Measurements from ENCODE around the gene RFESD. TPM values are rescaled to one million over a fixed set of nuclear protein-coding genes. Genes with fewer than 3 reads are reported as not detected.
"Not testable (repeated sequence)": the region's sequence is repeated elsewhere in the genome, so short reads cannot be mapped to it uniquely, and the experiment has no call there.

Gene RFESD
- total RNA-seq, 6 experiments from 2014 or later, result 2.2 to 3.7 (median 2.3) TPM

DNA sequence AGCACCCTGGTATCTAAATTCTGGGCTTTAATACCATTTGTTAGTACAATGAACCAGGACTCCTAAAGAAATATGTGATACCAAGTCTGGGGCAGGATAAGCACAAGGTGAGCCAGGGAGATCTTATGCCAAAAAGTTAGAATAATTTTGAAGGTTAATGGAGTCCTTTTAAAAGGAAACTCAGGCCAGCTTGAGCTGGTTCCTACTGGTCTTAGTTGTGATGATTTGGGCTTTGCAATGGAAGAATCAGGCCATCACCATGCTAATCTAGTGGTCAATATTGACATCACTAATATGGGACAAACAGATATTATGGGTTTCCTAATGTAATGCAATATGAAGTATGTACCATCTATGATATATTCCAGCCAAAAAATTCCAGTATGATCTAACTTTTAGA, 43.8 kb downstream of the RFESD start:
- H3K27me3 Mint-ChIP-seq (ENCODE audit: insufficient read depth), result no peaks in the 10 kb centered on the region
- H3K9me3 Mint-ChIP-seq, result no peaks in the 10 kb centered on the region
- TF ChIP-seq CTCF (IDR thresholded peaks at IDR 0.05), result no peak
- H3K4me3 Mint-ChIP-seq, result no peak overlapping the region
- H3K4me1 Mint-ChIP-seq (ENCODE audit: low read depth), result peaks cover 10% of the 10 kb centered on the region
- H3K36me3 Mint-ChIP-seq (ENCODE audit: low read depth), result peaks cover 6% of the 10 kb centered on the region; the same call in 1 of the 2 replicates
- H3K27ac Mint-ChIP-seq, result no peak overlapping the region
- no peak for DNase-seq

DNA sequence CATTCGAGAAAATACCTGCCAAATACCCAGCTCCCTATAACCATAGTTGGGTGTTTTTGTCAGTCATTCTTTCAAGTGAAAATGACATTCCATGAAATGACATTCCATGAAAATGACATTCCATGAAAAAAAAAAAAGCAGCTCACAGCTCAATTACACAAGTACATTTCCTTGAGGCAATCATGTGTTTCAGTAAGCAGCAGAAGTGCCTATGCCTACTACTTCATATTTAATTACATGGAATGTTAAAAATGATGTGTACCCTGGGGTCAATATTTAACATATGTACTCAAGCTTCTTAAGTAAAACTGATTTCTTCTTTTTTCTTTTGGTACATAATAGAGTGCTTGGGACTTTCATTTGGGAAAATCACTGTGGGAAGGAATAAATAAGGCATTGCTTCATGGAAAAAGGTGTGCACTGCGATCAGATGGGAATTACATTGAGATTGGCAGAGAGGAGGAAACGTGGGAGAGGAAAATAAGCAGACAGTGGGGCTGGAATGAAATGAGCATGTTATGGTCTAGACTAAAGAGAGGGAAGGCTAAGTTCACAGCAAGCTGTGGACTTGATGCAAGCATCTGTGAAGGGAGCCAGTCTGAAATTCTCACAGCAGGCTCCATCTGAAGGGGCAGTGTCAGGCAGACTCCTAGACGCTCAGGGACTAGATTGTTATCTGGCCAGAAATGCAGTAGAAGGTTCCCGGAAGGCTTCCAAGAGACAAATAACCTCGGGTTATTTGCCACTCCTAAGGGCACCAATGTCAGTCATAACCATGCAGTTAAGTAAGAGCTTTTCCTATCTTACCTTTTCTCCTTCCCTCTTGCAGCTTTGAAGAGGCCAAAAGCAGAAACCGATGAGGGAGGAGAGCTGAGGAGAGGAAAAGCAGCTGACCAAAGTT, 51.5 kb downstream of the RFESD start:
- no peak for TF ChIP-seq CTCF (IDR thresholded peaks at IDR 0.05)
- H3K4me1 Mint-ChIP-seq (ENCODE audit: low read depth), result peaks cover 17% of the 10 kb centered on the region
- no peaks in the 10 kb centered on the region for H3K36me3 Mint-ChIP-seq (ENCODE audit: low read depth)
- DNase-seq, result no peak
- H3K27ac Mint-ChIP-seq, result peak overlapping the region; percentile 20; the same call in 1 of the 2 replicates
- H3K4me3 Mint-ChIP-seq, result no peak overlapping the region; the same call in 1 of the 2 replicates
- no peaks in the 10 kb centered on the region; the same call in 1 of the 2 replicates for H3K27me3 Mint-ChIP-seq (ENCODE audit: insufficient read depth)
- H3K9me3 Mint-ChIP-seq, result no peaks in the 10 kb centered on the region

- no peaks in the 10 kb centered on the region for H3K9me3 Mint-ChIP-seq
- H3K36me3 Mint-ChIP-seq (ENCODE audit: low read depth), result no peaks in the 10 kb centered on the region
- no peak for TF ChIP-seq CTCF (IDR thresholded peaks at IDR 0.05)
- no peak overlapping the region for H3K27ac Mint-ChIP-seq
- no peak overlapping the region for H3K4me3 Mint-ChIP-seq
- no peak for DNase-seq
- peaks cover 17% of the 10 kb centered on the region for H3K4me1 Mint-ChIP-seq (ENCODE audit: low read depth)
- H3K27me3 Mint-ChIP-seq (ENCODE audit: insufficient read depth), result no peaks in the 10 kb centered on the region; the same call in 1 of the 2 replicates
Measured at GRCh38 chr5:95699337-95699736, 52.8 kb downstream of the RFESD start.

- no peaks in the 10 kb centered on the region for H3K36me3 Mint-ChIP-seq (ENCODE audit: low read depth)
Measured at GRCh38 chr5:95701074-95701473, 54.5 kb downstream of the RFESD start.

DNA sequence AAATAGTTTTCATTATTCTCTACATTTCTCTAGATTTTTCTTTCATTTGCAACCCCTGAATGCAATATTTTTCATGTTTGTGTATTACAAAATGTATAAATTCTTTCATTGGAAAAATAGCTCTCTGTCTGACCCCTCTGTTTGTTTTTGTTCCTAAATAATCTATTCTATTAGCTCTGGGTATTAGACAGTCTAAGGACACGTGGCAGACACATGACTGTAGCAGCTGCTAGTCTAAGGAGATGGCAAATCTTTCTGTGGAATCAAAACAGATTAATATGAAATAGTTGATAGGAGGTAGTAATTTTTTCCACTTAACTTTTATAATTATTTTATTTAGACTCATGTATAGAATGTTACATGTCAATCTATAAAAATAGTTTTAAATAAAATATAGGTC, 57.6 kb downstream of the RFESD start:
- 0 out of 2 replicates have a peak, but pooled peaks cover 4% of the 10 kb centered on the region for H3K36me3 Mint-ChIP-seq (ENCODE audit: low read depth)
- DNase-seq, result no peak
- no peak overlapping the region for H3K27ac Mint-ChIP-seq
- no peaks in the 10 kb centered on the region for H3K4me1 Mint-ChIP-seq (ENCODE audit: low read depth)
- no peak for TF ChIP-seq CTCF (IDR thresholded peaks at IDR 0.05)
- peaks cover 1% of the 10 kb centered on the region; the same call in 1 of the 2 replicates for H3K27me3 Mint-ChIP-seq (ENCODE audit: insufficient read depth)
- no peak overlapping the region for H3K4me3 Mint-ChIP-seq
- H3K9me3 Mint-ChIP-seq, result no peaks in the 10 kb centered on the region

More at GRCh38 chr5:95701074-95701473, 54.5 kb downstream of the RFESD start:
- no peak for TF ChIP-seq CTCF (IDR thresholded peaks at IDR 0.05)
- no peak for DNase-seq
- Mint-ChIP-seq H3K27ac (no peak overlapping the region), H3K9me3 (no peaks in the 10 kb centered on the region), H3K4me1 (ENCODE audit: low read depth) (peaks cover 17% of the 10 kb centered on the region), H3K4me3 (no peak overlapping the region), H3K27me3 (ENCODE audit: insufficient read depth) (no peaks in the 10 kb centered on the region; the same call in 1 of the 2 replicates)

DNA sequence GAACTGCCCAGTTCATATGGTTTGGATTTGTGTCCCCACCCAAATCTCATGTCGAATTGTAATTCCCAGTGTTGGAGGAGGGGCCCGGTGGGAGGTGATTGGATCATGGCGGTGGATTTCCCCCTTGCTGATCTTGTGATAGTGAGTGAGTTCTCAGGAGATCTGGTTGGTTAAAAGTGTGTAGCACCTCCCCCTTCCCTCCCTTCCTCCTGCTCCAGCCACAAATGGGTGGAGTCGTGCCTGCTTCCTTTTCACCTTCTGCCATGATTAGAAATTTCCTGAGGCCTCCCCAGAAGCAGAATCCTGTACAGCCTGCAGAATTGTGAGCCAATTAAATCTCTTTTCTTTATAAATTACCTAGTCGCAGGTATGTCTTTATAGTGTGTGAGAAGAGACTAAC, 59.6 kb downstream of the RFESD start:
- H3K4me3 Mint-ChIP-seq; DNase-seq; H3K36me3 Mint-ChIP-seq (ENCODE audit: low read depth); H3K9me3 Mint-ChIP-seq; H3K4me1 Mint-ChIP-seq (ENCODE audit: low read depth); H3K27ac Mint-ChIP-seq; H3K27me3 Mint-ChIP-seq (ENCODE audit: insufficient read depth): not testable (repeated sequence)
